Effector memory CD4-positive, alpha-beta T cell (primary cell): ENCODE data around the gene CPNE9.

ENCODE experiments used
- DNase-seq, 3 donors: peaks; one replicate each; pipeline ENCODE4 v3.0.0-alpha.2; 2020
- H3K27ac ChIP-seq: 2 replicates; pipeline ENCODE4 v1.7.0; 2013; ENCODE audit warnings: mild to moderate bottlenecking, low read length, moderate library complexity; ENCODE audit not compliant: insufficient read depth, poor library complexity, severe bottlenecking
- H3K27me3 ChIP-seq: replicated peaks from 2 replicates; pipeline ENCODE4 v1.7.0; 2013; ENCODE audit warnings: mild to moderate bottlenecking, low read length; ENCODE audit not compliant: insufficient read depth, control insufficient read depth, poor library complexity, severe bottlenecking
- H3K36me3 ChIP-seq: 2 replicates; pipeline ENCODE4 v1.7.0; 2013; ENCODE audit warnings: mild to moderate bottlenecking, low read length, moderate library complexity; ENCODE audit not compliant: control insufficient read depth, insufficient read depth
- H3K4me1 ChIP-seq: 2 replicates; pipeline ENCODE4 v1.7.0; 2013; ENCODE audit warnings: low read length, mild to moderate bottlenecking; ENCODE audit not compliant: control insufficient read depth, insufficient read depth, poor library complexity, severe bottlenecking
- H3K4me3 ChIP-seq: 2 replicates; pipeline ENCODE4 v1.7.0; 2013; ENCODE audit warnings: low read length, low read depth, mild to moderate bottlenecking; ENCODE audit not compliant: insufficient read depth, poor library complexity, severe bottlenecking
- H3K9me3 ChIP-seq: 2 replicates; pipeline ENCODE4 v1.7.0; 2013; ENCODE audit warnings: mild to moderate bottlenecking, low read length, moderate library complexity; ENCODE audit not compliant: control insufficient read depth

CPNE9 gene

GRCh38 chr3:9754678-9755077 is 51.0 kb downstream of the CPNE9 start:
- Histone ChIP-seq H3K36me3 (peaks cover 34% of the 10 kb centered on the region), H3K4me1 (peaks cover 18% of the 10 kb centered on the region), H3K4me3 (no peak overlapping the region), H3K27ac (no peak overlapping the region), H3K9me3 (no peaks in the 10 kb centered on the region), H3K27me3 (no peaks in the 10 kb centered on the region)
- no peak for DNase-seq

GRCh38 chr3:9757427-9757826 is 53.8 kb downstream of the CPNE9 start:
- Histone ChIP-seq H3K36me3 (peaks cover 33% of the 10 kb centered on the region), H3K4me1 (peaks cover 9% of the 10 kb centered on the region), H3K27me3 (no peaks in the 10 kb centered on the region), H3K9me3 (no peaks in the 10 kb centered on the region), H3K4me3 (no peak overlapping the region), H3K27ac (no peak overlapping the region)
- DNase-seq = no peak

DNA sequence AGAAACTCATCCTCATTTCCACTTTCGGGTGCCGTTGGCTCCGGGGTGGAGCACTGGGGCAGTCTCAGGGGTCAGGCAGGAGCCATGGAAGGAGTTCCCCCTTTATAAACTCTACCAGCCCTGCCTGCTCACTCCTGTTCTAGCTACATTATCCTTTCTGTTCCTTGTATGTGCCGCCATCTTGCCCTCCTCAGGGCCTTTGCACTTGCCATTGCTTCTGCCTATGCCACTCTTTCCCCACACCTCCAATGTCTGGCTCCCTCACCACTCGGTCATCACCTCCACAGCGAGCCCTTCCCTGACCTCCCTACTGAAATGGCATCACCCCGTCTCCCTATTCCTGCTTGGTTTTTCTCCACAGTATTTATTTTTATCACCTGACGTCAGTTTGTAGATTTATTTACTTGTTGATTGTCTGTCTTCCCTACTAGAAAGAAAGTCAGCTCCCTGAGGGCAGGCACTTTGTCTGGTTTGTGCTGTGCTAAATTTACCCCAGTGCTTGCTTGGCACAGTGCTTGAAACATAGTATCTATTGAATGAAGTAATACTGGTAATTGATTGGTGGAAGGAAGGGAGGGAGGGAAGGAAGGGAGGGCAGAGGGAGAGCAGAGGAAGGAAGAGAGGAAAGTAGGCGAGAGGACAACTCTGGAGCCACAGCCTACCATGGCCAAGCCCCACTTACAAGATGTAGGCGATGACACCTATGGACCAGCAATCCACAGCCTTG is 57.3 kb downstream of the CPNE9 start:
- peaks cover 31% of the 10 kb centered on the region for H3K36me3 ChIP-seq
- H3K4me1 ChIP-seq = no peaks in the 10 kb centered on the region
- H3K9me3 ChIP-seq = no peaks in the 10 kb centered on the region
- DNase-seq = no peak
- no peaks in the 10 kb centered on the region for H3K27me3 ChIP-seq
- H3K27ac ChIP-seq = no peak overlapping the region
- no peak overlapping the region for H3K4me3 ChIP-seq

DNA sequence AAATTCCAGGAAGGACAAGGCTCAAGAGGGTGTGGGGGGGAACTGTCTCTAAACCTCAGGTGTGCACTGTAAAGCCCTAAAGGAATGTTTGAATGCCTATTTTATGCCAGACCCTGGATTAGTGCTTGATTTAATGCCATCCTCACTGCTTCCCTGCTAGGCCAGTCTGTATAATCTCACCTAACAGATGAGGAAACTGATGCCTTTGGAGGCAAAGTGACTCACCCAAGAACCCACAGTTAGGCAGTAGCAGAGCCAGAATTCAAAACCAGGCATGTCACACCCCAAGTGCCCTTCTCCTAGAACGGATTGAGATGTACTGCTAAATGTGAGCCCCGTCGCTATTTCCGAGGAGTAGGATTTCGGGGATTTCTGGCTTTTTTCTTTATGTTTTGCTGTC is 58.3 kb downstream of the CPNE9 start:
- Histone ChIP-seq H3K27me3 (no peaks in the 10 kb centered on the region), H3K4me1 (no peaks in the 10 kb centered on the region), H3K36me3 (peaks cover 22% of the 10 kb centered on the region), H3K27ac (no peak overlapping the region), H3K9me3 (no peaks in the 10 kb centered on the region), H3K4me3 (no peak overlapping the region)
- no peak for DNase-seq

- DNase-seq = no peak
- Histone ChIP-seq H3K4me3 (no peak overlapping the region), H3K27me3 (no peaks in the 10 kb centered on the region), H3K36me3 (peaks cover 14% of the 10 kb centered on the region), H3K27ac (no peak overlapping the region), H3K9me3 (no peaks in the 10 kb centered on the region), H3K4me1 (no peaks in the 10 kb centered on the region)
Observed at GRCh38 chr3:9762871-9763270, 59.2 kb downstream of the CPNE9 start.

GRCh38 chr3:9765865-9766264 is 62.2 kb downstream of the CPNE9 start:
- peaks cover 4% of the 10 kb centered on the region for H3K36me3 ChIP-seq
- peaks cover 12% of the 10 kb centered on the region for H3K4me1 ChIP-seq
- H3K4me3 ChIP-seq = no peak overlapping the region
- H3K27me3 ChIP-seq = no peaks in the 10 kb centered on the region
- H3K9me3 ChIP-seq = no peaks in the 10 kb centered on the region
- DNase-seq = no peak
- H3K27ac ChIP-seq = no peak overlapping the region

DNA sequence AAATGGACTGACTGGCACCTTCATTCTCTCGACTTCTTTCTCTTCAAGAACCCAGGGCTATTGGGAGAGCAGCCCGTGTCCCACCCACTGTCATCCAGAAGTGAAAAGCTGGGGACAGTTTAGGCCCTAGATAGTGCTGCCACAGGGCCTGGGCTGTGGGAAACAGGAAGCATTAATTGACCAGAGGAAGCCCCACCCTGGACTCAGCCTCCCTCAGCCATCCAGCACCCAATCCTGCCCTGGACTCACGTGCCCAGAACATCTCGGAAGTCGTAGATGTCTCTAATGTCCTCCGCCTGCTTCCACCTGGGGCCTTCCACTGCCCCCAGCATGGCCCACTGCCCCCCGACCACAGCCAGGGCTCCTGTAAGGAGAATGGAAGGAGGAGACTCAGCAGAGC is 63.8 kb downstream of the CPNE9 start:
- DNase-seq = no peak

DNA sequence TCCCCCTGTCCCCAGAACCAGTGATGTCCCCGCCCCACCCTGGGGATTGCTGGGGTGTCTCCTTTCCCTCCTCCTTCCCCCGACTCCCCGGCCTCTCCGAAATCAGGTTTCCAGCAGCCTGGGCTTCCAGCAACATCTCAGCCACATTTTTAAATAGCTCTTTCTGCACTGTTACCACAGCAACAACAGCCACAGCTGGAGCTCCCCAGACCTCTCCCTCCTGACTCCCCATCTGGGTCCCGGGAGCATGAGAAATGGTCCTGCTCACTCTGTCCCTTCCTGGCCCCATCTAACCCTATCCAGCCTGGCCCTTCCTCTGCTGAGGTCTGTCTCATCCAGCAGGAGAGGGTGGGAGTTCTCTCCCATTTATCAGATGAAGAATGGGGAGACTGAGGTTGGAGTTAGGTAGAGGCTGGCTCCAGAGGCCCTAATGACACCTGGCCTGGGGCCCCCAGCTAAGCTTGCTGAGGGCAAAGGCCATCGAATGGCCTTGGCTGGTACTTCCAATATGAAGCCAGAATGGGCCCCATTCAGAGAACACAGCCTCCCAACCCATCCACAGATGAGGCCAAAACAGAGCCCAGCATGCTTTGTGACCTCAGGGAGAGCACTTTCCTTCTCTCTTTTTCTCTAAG is 64.6 kb downstream of the CPNE9 start:
- Histone ChIP-seq H3K27ac (no peak overlapping the region), H3K4me3 (no peak overlapping the region), H3K27me3 (no peaks in the 10 kb centered on the region), H3K4me1 (peaks cover 12% of the 10 kb centered on the region), H3K36me3 (no peaks in the 10 kb centered on the region), H3K9me3 (no peaks in the 10 kb centered on the region)
- DNase-seq = no peak

More for the DNA sequence above, 63.8 kb downstream of the CPNE9 start:
- no peaks in the 10 kb centered on the region for H3K27me3 ChIP-seq
- no peak overlapping the region for H3K4me3 ChIP-seq
- H3K9me3 ChIP-seq = no peaks in the 10 kb centered on the region
- H3K36me3 ChIP-seq = no peaks in the 10 kb centered on the region
- H3K4me1 ChIP-seq = peaks cover 12% of the 10 kb centered on the region
- H3K27ac ChIP-seq = no peak overlapping the region

- Histone ChIP-seq H3K27me3 (no peaks in the 10 kb centered on the region), H3K27ac (no peak overlapping the region), H3K4me1 (peaks cover 12% of the 10 kb centered on the region), H3K36me3 (no peaks in the 10 kb centered on the region), H3K4me3 (peak overlapping the region; percentile 59), H3K9me3 (no peaks in the 10 kb centered on the region)
- no peak for DNase-seq
Observed at GRCh38 chr3:9769012-9769411, 65.4 kb downstream of the CPNE9 start.

- no peaks in the 10 kb centered on the region for H3K36me3 ChIP-seq
- peak; percentile 24 to 38 (median 29) for DNase-seq
- peak within 1 kb of the TSS; percentile 59 for H3K4me3 ChIP-seq
- H3K4me1 ChIP-seq = peaks cover 12% of the 10 kb centered on the region
- no peaks in the 10 kb centered on the region for H3K27me3 ChIP-seq
- no peak within 1 kb of the TSS for H3K27ac ChIP-seq
- no peaks in the 10 kb centered on the region for H3K9me3 ChIP-seq
Observed at GRCh38 chr3:9769426-9770275, 66.0 kb downstream of the CPNE9 start, which contains the start of gene CAMK1. TSS of gene CAMK1 (minus strand) at chr3:9769947. CDS start at chr3:9767749, 2,198 bp downstream.
